Transverse colon (tissue), 4 donors: Measurements from ENCODE around the gene RBP5.

Experiments used
- CTCF ChIP-seq, 5 experiments: fragments of 200-600 bp in 3 of 5; fragments of 450-650 bp in 2 of 5; sonication (generic) in 3 of 5; IDR thresholded peaks; 1 replicate in 2 of 5; 2 replicates in 3 of 5; pipeline ENCODE4 v1.5.1; 2016 to 2017; ENCODE audit warnings: antibody characterized with exemption in 5 of 5, inconsistent platforms in 3 of 5, mild to moderate bottlenecking in 2 of 5, moderate library complexity in 1 of 5
- POLR2A ChIP-seq: fragments of 450-650 bp; IDR thresholded peaks from one replicate; pipeline ENCODE4 v1.6.1; 2016; ENCODE audit warnings: antibody characterized with exemption, mild to moderate bottlenecking, moderate library complexity
- POLR2AphosphoS5 ChIP-seq, 3 donors: sonication (generic); formaldehyde crosslinking; IDR thresholded peaks; one replicate each; pipeline ENCODE4 v1.6.1; 2016; ENCODE audit warnings: antibody characterized with exemption in 3 of 3

- TF ChIP-seq CTCF (IDR thresholded peaks at IDR 0.05) (no peak), POLR2A (no peak), POLR2AphosphoS5 (IDR thresholded peaks at IDR 0.05) (no peak)
These were observed 32.6 kb upstream of the RBP5 start for GRCh38 chr12:7161327-7161726.
